ENCODE data around the gene RHOH. TPM values are rescaled to one million over a fixed set of nuclear protein-coding genes. Genes with fewer than 3 reads are reported as not detected.

Gene RHOH
- total and polyA plus RNA-seq, 2 of the 13 experiments (the other 11 are each of a cell fraction or from before 2014, with no cell fraction given), result 0.57 TPM; not detected in 1

- Histone ChIP-seq H3K79me2 (ENCODE audit: insufficient read depth, low read length) (no peaks in the 10 kb centered on the region), H3K27ac (ENCODE audit: extremely low read length, insufficient read depth, low read length) (no peak overlapping the region), H3K36me3 (replicated peaks in 1 of 2; ENCODE audit: control insufficient read depth in 1 of 2, insufficient read depth in 2 of 2, low read length in 2 of 2) (no peaks in the 10 kb centered on the region), H2AFZ (ENCODE audit: low read length) (no peak overlapping the region), H3K4me1 (ENCODE audit: insufficient read depth, low read length) (no peaks in the 10 kb centered on the region), H3K9me3 (ENCODE audit: low read length) (no peaks in the 10 kb centered on the region), H3K27me3 (ENCODE audit: control insufficient read depth in 1 of 2, insufficient read depth in 2 of 2, low read length in 2 of 2) (peaks cover 0 to 1% of the 10 kb centered on the region in 2 experiments; a peak in 1 of 5 replicates), H3K4me2 (ENCODE audit: low read depth, low read length) (no peak overlapping the region), H3K4me3 (replicated peaks in 1 of 3; ENCODE audit: insufficient read depth in 1 of 3, low read depth in 2 of 3, low read length in 3 of 3) (no peak overlapping the region), H4K20me1 (ENCODE audit: insufficient read depth, low read length) (no peaks in the 10 kb centered on the region), H3K9ac (ENCODE audit: insufficient read depth, low read depth, low read length) (no peak overlapping the region)
- 48% methylated on average over 4 of the region's 4 CpGs for WGBS (ENCODE audit: low lambda C conversion rate)
- CTCF ChIA-PET (ENCODE audit: low intra/inter-chr PET ratio, low total read pairs), result no interaction called here
- intact Hi-C loops (cut with micrococcal nuclease; ENCODE audit: unreplicated experiment) (no loop called here), in situ Hi-C loops (cut with HindIII; ENCODE audit: extremely low pct_ligation_motif_present, low pct_unique_long_range_greater_than_20kb) (no loop called here)
- FAIRE-seq (no peak), ATAC-seq (no peak), DNase-seq (ENCODE audit: low spot score) (no peak)
- TF ChIP-seq SP1 (IDR thresholded peaks at IDR 0.05) (no peak), SP1 (CRISPR knock-in tag; IDR thresholded peaks at IDR 0.05) (no peak), GMEB2 (CRISPR knock-in tag; IDR thresholded peaks at IDR 0.05; ENCODE audit: low read depth) (no peak), SSRP1 (CRISPR knock-in tag; IDR thresholded peaks at IDR 0.05) (no peak)
- POLR2A ChIA-PET, result no interaction called here
- BruUV-seq (replicated peaks), result no TSS peak
Measured at GRCh38 chr4:40240040-40240653, 43.3 kb downstream of the RHOH start.

GRCh38 chr4:40241026-40241425 is 44.2 kb downstream of the RHOH start:
- Histone ChIP-seq H3K27ac (ENCODE audit: extremely low read length, insufficient read depth, low read length) (no peak overlapping the region), H3K4me2 (ENCODE audit: low read depth, low read length) (no peak overlapping the region), H3K27me3 (ENCODE audit: control insufficient read depth in 1 of 2, insufficient read depth in 2 of 2, low read length in 2 of 2) (peaks cover 0 to 1% of the 10 kb centered on the region in 2 experiments; a peak in 1 of 5 replicates), H2AFZ (ENCODE audit: low read length) (no peak overlapping the region), H3K4me1 (ENCODE audit: insufficient read depth, low read length) (no peaks in the 10 kb centered on the region), H3K9ac (ENCODE audit: insufficient read depth, low read depth, low read length) (no peak overlapping the region), H3K36me3 (replicated peaks in 1 of 2; ENCODE audit: control insufficient read depth in 1 of 2, insufficient read depth in 2 of 2, low read length in 2 of 2) (no peaks in the 10 kb centered on the region), H3K9me3 (ENCODE audit: low read length) (no peaks in the 10 kb centered on the region), H4K20me1 (ENCODE audit: insufficient read depth, low read length) (no peaks in the 10 kb centered on the region), H3K4me3 (replicated peaks in 1 of 3; ENCODE audit: insufficient read depth in 1 of 3, low read depth in 2 of 3, low read length in 3 of 3) (no peak overlapping the region), H3K79me2 (ENCODE audit: insufficient read depth, low read length) (no peaks in the 10 kb centered on the region)
- ATAC-seq, result no peak
- no peak for FAIRE-seq
- no TSS peak for BruUV-seq (replicated peaks)
- in situ Hi-C loops (cut with HindIII; ENCODE audit: extremely low pct_ligation_motif_present, low pct_unique_long_range_greater_than_20kb), result no loop called here
- ChIA-PET POLR2A (no interaction called here), CTCF (ENCODE audit: low intra/inter-chr PET ratio, low total read pairs) (no interaction called here)
- DNase-seq (ENCODE audit: low spot score), result no peak
- TF ChIP-seq AGO2 (optimal IDR thresholded peaks at IDR 0.05; ENCODE audit: low read depth, low read length) (no peak), ZNF557 (CRISPR knock-in tag; IDR thresholded peaks at IDR 0.05) (no peak)
- 49% methylated on average over 4 of the region's 4 CpGs for WGBS (ENCODE audit: low lambda C conversion rate)
- intact Hi-C loops (cut with micrococcal nuclease; ENCODE audit: unreplicated experiment), result no loop called here

Data from HepG2 (cell line).